Measurements from ENCODE around the gene NHLRC1.

- TF ChIP-seq POLR2A (IDR thresholded peaks at IDR 0.05; ENCODE audit: low read length) (no peak), GATA1 (IDR thresholded peaks at IDR 0.05; ENCODE audit: low read depth, low read length) (no peak)
Observed at GRCh38 chr6:18147160-18147559, 24.7 kb upstream of the NHLRC1 start.
